HG02885 (cell line): Measurements from ENCODE around the gene FIBP.

Experiments used
- ATAC-seq: cut with Tn5 transposase; IDR thresholded peaks from one replicate; pipeline ENCODE4 v1.9.1; 2021; ENCODE audit warnings: mild to moderate bottlenecking; ENCODE audit not compliant: unreplicated experiment, poor library complexity

Gene FIBP

GRCh38 chr11:65871811-65872548 is 16.3 kb downstream of the FIBP start:
- ATAC-seq = no peak

GRCh38 chr11:65870706-65871681 is 17.3 kb downstream of the FIBP start:
- ATAC-seq = no peak

GRCh38 chr11:65870307-65870658 is 18.0 kb downstream of the FIBP start:
- ATAC-seq = no peak

- no peak for ATAC-seq
These were observed 18.5 kb downstream of the FIBP start for GRCh38 chr11:65869643-65870306.

GRCh38 chr11:65868907-65869306 is 19.4 kb downstream of the FIBP start:
- ATAC-seq = no peak

- no peak for ATAC-seq
These were observed 20.1 kb downstream of the FIBP start for GRCh38 chr11:65868076-65868667.

GRCh38 chr11:65867284-65868071 is 20.8 kb downstream of the FIBP start:
- no peak for ATAC-seq

GRCh38 chr11:65866509-65867283 is 21.6 kb downstream of the FIBP start:
- no peak for ATAC-seq

GRCh38 chr11:65865550-65866172 is 22.6 kb downstream of the FIBP start:
- no peak for ATAC-seq

GRCh38 chr11:65864706-65865471 is 23.4 kb downstream of the FIBP start:
- ATAC-seq = no peak

- no peak for ATAC-seq
These were observed 24.2 kb downstream of the FIBP start for GRCh38 chr11:65863889-65864705.

GRCh38 chr11:65862941-65863888 is 25.1 kb downstream of the FIBP start:
- ATAC-seq = no peak

GRCh38 chr11:65862191-65862735 is 26.0 kb downstream of the FIBP start:
- ATAC-seq = no peak

GRCh38 chr11:65861533-65862183 is 26.6 kb downstream of the FIBP start:
- no peak for ATAC-seq

- no peak for ATAC-seq
These were observed 27.1 kb downstream of the FIBP start for GRCh38 chr11:65861165-65861505.
